MM.1S (cell line): ENCODE results near the gene TMTC3.
A peak's percentile ranks its signal among the peaks of the same experiment; 100 is the strongest.
"Not testable (repeated sequence)": the region's sequence is repeated elsewhere in the genome, so short reads cannot be mapped to it uniquely, and the experiment has no call there.

Experiments
- DNase-seq: peaks from one replicate; pipeline ENCODE4 v3.0.0-alpha.2; 2015
- H2AFZ ChIP-seq: fragments of 300-600 bp; sonication (generic); 2 replicates; pipeline ENCODE4 v1.6.0; 2016; ENCODE audit warnings: antibody characterized with exemption, low read length
- H3F3A ChIP-seq: fragments of 300-600 bp; sonication (generic); 2 replicates; pipeline ENCODE4 v1.6.1; 2016; ENCODE audit warnings: mild to moderate bottlenecking, antibody characterized with exemption, low read length, moderate library complexity, mixed read lengths; ENCODE audit not compliant: insufficient read depth
- H3K27ac ChIP-seq: fragments of 300-600 bp; sonication (generic); 2 replicates; pipeline ENCODE4 v1.5.1; 2016; ENCODE audit warnings: mild to moderate bottlenecking, low read length
- H3K27me3 ChIP-seq: fragments of 300-600 bp; sonication (generic); replicated peaks from 2 replicates; pipeline ENCODE4 v1.6.0; 2016; ENCODE audit warnings: low read length; ENCODE audit not compliant: insufficient read depth
- H3K36me3 ChIP-seq: fragments of 300-600 bp; sonication (generic); replicated peaks from 2 replicates; pipeline ENCODE4 v1.6.1; 2016; ENCODE audit warnings: mild to moderate bottlenecking, low read length, mixed read lengths; ENCODE audit not compliant: insufficient read depth
- H3K4me1 ChIP-seq: fragments of 300-600 bp; sonication (generic); 2 replicates; pipeline ENCODE4 v1.6.1; 2016; ENCODE audit warnings: low read length, mixed read lengths
- H3K4me2 ChIP-seq: fragments of 300-600 bp; sonication (generic); 2 replicates; pipeline ENCODE4 v1.6.0; 2016; ENCODE audit warnings: low read depth, low read length
- H3K4me3 ChIP-seq: fragments of 300-600 bp; sonication (generic); 2 replicates; pipeline ENCODE4 v1.5.1; 2016; ENCODE audit warnings: low read length, mixed read lengths
- H3K79me2 ChIP-seq: fragments of 300-600 bp; sonication (generic); 2 replicates; pipeline ENCODE4 v1.6.1; 2016; ENCODE audit warnings: mixed run types, low read length, mixed read lengths
- H3K9ac ChIP-seq: fragments of 300-600 bp; sonication (generic); 2 replicates; pipeline ENCODE4 v1.6.1; 2016; ENCODE audit warnings: low read length, mixed read lengths
- H3K9me2 ChIP-seq: fragments of 300-600 bp; sonication (generic); replicated peaks from 2 replicates; pipeline ENCODE4 v1.6.1; 2016; ENCODE audit warnings: mild to moderate bottlenecking, low read length, mixed read lengths; ENCODE audit not compliant: insufficient read depth
- H3K9me3 ChIP-seq: fragments of 300-600 bp; sonication (generic); replicated peaks from 2 replicates; pipeline ENCODE4 v1.6.1; 2016; ENCODE audit warnings: mild to moderate bottlenecking, low read length, mixed read lengths; ENCODE audit not compliant: insufficient read depth
- H4K20me1 ChIP-seq: fragments of 300-600 bp; sonication (generic); 2 replicates; pipeline ENCODE4 v1.6.1; 2016; ENCODE audit warnings: mild to moderate bottlenecking, low read length, moderate library complexity, mixed read lengths; ENCODE audit not compliant: insufficient read depth
- CTCF ChIP-seq: fragments of 300-600 bp; sonication (generic); IDR thresholded peaks from 2 replicates; pipeline ENCODE4 v1.5.1; 2016; ENCODE audit warnings: antibody characterized with exemption, low read length, mixed read lengths
- EZH2 ChIP-seq: fragments of 300-600 bp; sonication (generic); optimal IDR thresholded peaks from 2 replicates; pipeline ENCODE3; 2017; ENCODE audit warnings: low read depth, mild to moderate bottlenecking, antibody characterized with exemption, low read length, mixed read lengths
- EZH2phosphoT487 ChIP-seq: fragments of 300-600 bp; sonication (generic); IDR thresholded peaks from 2 replicates; pipeline ENCODE4 v1.6.1; 2018; ENCODE audit warnings: antibody characterized with exemption, low read length

TMTC3 gene

GRCh38 chr12:88132392-88132791 lies 9.7 kb upstream of the TMTC3 start:
- Histone ChIP-seq H3K4me1 (0 out of 2 replicates have a peak, but pooled peaks cover 5% of the 10 kb centered on the region), H3K36me3 (no peaks in the 10 kb centered on the region; the same call in 1 of the 2 replicates), H3K27ac (no peak overlapping the region), H2AFZ (no peak overlapping the region), H3K9ac (no peak overlapping the region), H4K20me1 (no peaks in the 10 kb centered on the region), H3K4me3 (no peak overlapping the region), H3F3A (no peaks in the 10 kb centered on the region), H3K79me2 (no peaks in the 10 kb centered on the region), H3K27me3 (no peaks in the 10 kb centered on the region), H3K4me2 (no peak overlapping the region), H3K9me2 (no peaks in the 10 kb centered on the region), H3K9me3 (no peaks in the 10 kb centered on the region)
- peak; percentile 10 for DNase-seq
- no peak for TF ChIP-seq EZH2
- TF ChIP-seq EZH2phosphoT487 = no peak
- no peak for TF ChIP-seq CTCF

- not testable (repeated sequence) for DNase-seq, H3K79me2 ChIP-seq, H3K4me2 ChIP-seq, H4K20me1 ChIP-seq, H3K4me3 ChIP-seq, H3K4me1 ChIP-seq, H3K27me3 ChIP-seq, H3K36me3 ChIP-seq, H2AFZ ChIP-seq, H3K27ac ChIP-seq, H3F3A ChIP-seq, H3K9ac ChIP-seq, H3K9me3 ChIP-seq, H3K9me2 ChIP-seq
Measured at GRCh38 chr12:88133181-88133580, 8.9 kb upstream of the TMTC3 start.

GRCh38 chr12:88139711-88140110 lies 2.4 kb upstream of the TMTC3 start:
- H3K79me2 ChIP-seq = peaks cover 25% of the 10 kb centered on the region
- not testable (repeated sequence) for H2AFZ ChIP-seq, H3K4me3 ChIP-seq, H4K20me1 ChIP-seq, H3K4me1 ChIP-seq, H3K9ac ChIP-seq, H3K9me2 ChIP-seq, H3K9me3 ChIP-seq, H3K27me3 ChIP-seq, H3K36me3 ChIP-seq, H3K27ac ChIP-seq, DNase-seq, H3F3A ChIP-seq, H3K4me2 ChIP-seq

GRCh38 chr12:88141425-88141773 lies 708 bp upstream of the TMTC3 start:
- H3K79me2 ChIP-seq = peaks cover 39% of the 10 kb centered on the region
- H3K9me3 ChIP-seq = no peaks in the 10 kb centered on the region
- H3K4me2 ChIP-seq = peak overlapping the region; percentile 61
- H3K36me3 ChIP-seq = no peaks in the 10 kb centered on the region
- peak overlapping the region; percentile 82 for H2AFZ ChIP-seq
- H3K9me2 ChIP-seq = no peaks in the 10 kb centered on the region
- H3K9ac ChIP-seq = peak overlapping the region; percentile 83
- no peaks in the 10 kb centered on the region for H4K20me1 ChIP-seq
- peaks cover 7% of the 10 kb centered on the region; the same call in 1 of the 2 replicates for H3F3A ChIP-seq
- no peaks in the 10 kb centered on the region for H3K27me3 ChIP-seq
- TF ChIP-seq CTCF (no peak), EZH2phosphoT487 (no peak), EZH2 (no peak)
- DNase-seq = no peak
- peak overlapping the region; percentile 75; the same call in 1 of the 2 replicates for H3K27ac ChIP-seq
- H3K4me1 ChIP-seq = peaks cover 7% of the 10 kb centered on the region; the same call in 1 of the 2 replicates
- H3K4me3 ChIP-seq = peak overlapping the region; percentile 91
